ENCODE results near the gene CCDC70. TPM values are rescaled to one million over a fixed set of nuclear protein-coding genes. Genes with fewer than 3 reads are reported as not detected.

Gene CCDC70
- total and polyA plus RNA-seq, 9 donors = not detected

DNA sequence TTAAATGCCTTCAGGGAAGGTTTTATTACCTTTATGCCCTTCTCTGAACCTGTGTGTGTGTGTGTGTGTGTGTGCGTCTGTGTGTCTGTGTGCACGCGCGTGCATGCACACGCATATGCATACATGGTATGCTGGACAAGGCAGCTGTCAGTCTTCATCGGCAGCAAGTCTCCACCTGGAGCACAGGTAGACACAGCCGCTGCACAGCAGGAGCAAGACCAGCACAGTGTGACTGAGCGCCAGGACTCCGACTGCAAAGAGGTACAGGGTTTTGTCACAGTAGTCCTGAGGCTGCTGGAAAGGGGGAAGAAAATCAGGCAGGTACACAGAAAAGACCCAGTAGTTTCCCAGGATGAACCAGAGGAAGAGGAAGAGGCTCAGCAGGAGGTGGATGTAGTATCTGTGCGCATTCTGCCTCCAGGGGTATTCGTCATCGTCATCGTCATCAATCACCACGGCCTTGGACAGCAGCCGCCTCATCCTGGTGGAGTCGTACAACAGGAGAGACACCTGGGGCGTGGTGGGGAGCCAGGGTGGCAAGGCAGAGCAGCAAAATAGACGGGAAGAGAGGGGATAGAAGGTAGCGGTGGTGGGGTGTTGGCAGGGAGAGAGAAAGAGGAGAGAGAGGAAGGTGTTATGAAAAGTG lies 45.0 kb upstream of the CCDC70 start:
- no peaks in the 10 kb centered on the region for H3K36me3 ChIP-seq
- no peak for DNase-seq
- intact Hi-C loops (cut with DNase I) = loop anchor here in 2 of 4 donors (10.0 kb wide), 1 partner anchor 308 kb away; the partner anchor contains the start of gene NEK5 (in 2 of the 2)
- H3K27ac ChIP-seq = no peak overlapping the region
- no peaks in the 10 kb centered on the region for H3K9me3 ChIP-seq
- no peak overlapping the region for H3K4me3 ChIP-seq
- no peaks in the 10 kb centered on the region for H3K27me3 ChIP-seq
- 79 to 84% (median 80%) methylated on average over 19 of the region's 19 CpGs for WGBS, 3 donors
- no peaks in the 10 kb centered on the region for H3K4me1 ChIP-seq (ENCODE audit: insufficient read depth)
- TF ChIP-seq EP300 (IDR thresholded peaks at IDR 0.05) (no peak), POLR2A (IDR thresholded peaks at IDR 0.05) (no peak)
- TF ChIP-seq, protein P1, sequence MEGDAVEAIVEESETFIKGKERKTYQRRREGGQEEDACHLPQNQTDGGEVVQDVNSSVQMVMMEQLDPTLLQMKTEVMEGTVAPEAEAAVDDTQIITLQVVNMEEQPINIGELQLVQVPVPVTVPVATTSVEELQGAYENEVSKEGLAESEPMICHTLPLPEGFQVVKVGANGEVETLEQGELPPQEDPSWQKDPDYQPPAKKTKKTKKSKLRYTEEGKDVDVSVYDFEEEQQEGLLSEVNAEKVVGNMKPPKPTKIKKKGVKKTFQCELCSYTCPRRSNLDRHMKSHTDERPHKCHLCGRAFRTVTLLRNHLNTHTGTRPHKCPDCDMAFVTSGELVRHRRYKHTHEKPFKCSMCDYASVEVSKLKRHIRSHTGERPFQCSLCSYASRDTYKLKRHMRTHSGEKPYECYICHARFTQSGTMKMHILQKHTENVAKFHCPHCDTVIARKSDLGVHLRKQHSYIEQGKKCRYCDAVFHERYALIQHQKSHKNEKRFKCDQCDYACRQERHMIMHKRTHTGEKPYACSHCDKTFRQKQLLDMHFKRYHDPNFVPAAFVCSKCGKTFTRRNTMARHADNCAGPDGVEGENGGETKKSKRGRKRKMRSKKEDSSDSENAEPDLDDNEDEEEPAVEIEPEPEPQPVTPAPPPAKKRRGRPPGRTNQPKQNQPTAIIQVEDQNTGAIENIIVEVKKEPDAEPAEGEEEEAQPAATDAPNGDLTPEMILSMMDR (IDR thresholded peaks at IDR 0.05) = no peak

DNA sequence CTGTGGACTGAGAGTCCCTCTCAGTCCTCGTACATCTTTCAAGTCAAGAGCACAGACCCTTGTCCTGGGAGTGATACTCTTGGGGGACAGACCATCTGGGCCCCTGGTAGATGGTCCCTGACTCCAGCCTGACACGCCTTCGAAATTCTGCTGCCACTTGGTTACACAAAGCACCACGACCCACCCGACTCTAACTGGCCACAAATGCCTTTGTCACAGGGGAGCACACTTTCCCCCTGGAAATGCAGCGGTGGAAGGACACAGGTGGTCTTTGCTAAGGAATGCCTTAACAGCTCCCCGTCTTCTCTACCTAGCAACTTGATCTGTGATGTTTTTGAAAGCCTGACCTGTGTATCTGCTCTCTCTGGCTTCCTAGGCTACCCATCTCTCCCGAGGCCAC lies 44.1 kb upstream of the CCDC70 start:
- no peak overlapping the region for H3K4me3 ChIP-seq
- no peaks in the 10 kb centered on the region for H3K4me1 ChIP-seq (ENCODE audit: insufficient read depth)
- no peak for DNase-seq
- no peaks in the 10 kb centered on the region for H3K27me3 ChIP-seq
- no peaks in the 10 kb centered on the region for H3K36me3 ChIP-seq
- no peaks in the 10 kb centered on the region for H3K9me3 ChIP-seq
- intact Hi-C loops (cut with DNase I) = loop anchor here in 2 of 4 donors (10.0 kb wide), 1 partner anchor 307 kb away; the partner anchor contains the start of gene NEK5 (in 2 of the 2)
- 77 to 90% (median 86%) methylated on average over 8 of the region's 8 CpGs for WGBS, 3 donors
- TF ChIP-seq, protein P1 (IDR thresholded peaks at IDR 0.05) = no peak
- TF ChIP-seq POLR2A (IDR thresholded peaks at IDR 0.05) (no peak), EP300 (IDR thresholded peaks at IDR 0.05) (no peak)
- no peak overlapping the region for H3K27ac ChIP-seq

DNA sequence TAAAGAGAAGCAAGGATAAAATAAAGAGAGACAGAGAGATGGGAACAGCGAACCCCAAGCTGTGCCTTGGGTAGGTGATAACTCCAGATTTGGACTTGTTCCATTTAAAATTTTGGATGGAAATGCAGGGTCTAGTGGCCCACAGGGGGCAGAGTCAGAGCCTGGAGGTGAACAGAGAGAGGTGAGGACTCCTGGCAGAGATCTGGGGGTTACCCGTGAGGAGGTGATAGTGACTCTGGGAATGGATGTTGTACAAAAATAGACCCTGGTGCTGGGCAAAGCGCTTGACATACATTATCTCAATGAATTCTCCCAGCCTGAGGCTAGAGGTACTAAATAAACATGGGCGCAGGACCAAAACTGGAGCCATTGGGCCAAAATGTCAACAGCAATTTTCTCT lies 43.5 kb upstream of the CCDC70 start:
- DNase-seq = no peak
- intact Hi-C loops (cut with DNase I) = loop anchor here in 2 of 4 donors (10.0 kb wide), 1 partner anchor 307 kb away; the partner anchor contains the start of gene NEK5 (in 2 of the 2)
- H3K4me3 ChIP-seq = no peak overlapping the region
- no peaks in the 10 kb centered on the region for H3K4me1 ChIP-seq (ENCODE audit: insufficient read depth)
- no peaks in the 10 kb centered on the region for H3K9me3 ChIP-seq
- no peaks in the 10 kb centered on the region for H3K27me3 ChIP-seq
- 92 to 95% (median 93%) methylated on average over 4 of the region's 4 CpGs for WGBS, 3 donors
- H3K36me3 ChIP-seq = no peaks in the 10 kb centered on the region
- H3K27ac ChIP-seq = no peak overlapping the region
- no peak for TF ChIP-seq POLR2A (IDR thresholded peaks at IDR 0.05)
- TF ChIP-seq EP300 (IDR thresholded peaks at IDR 0.05) = no peak
- TF ChIP-seq, protein P1 (IDR thresholded peaks at IDR 0.05) = no peak

DNA sequence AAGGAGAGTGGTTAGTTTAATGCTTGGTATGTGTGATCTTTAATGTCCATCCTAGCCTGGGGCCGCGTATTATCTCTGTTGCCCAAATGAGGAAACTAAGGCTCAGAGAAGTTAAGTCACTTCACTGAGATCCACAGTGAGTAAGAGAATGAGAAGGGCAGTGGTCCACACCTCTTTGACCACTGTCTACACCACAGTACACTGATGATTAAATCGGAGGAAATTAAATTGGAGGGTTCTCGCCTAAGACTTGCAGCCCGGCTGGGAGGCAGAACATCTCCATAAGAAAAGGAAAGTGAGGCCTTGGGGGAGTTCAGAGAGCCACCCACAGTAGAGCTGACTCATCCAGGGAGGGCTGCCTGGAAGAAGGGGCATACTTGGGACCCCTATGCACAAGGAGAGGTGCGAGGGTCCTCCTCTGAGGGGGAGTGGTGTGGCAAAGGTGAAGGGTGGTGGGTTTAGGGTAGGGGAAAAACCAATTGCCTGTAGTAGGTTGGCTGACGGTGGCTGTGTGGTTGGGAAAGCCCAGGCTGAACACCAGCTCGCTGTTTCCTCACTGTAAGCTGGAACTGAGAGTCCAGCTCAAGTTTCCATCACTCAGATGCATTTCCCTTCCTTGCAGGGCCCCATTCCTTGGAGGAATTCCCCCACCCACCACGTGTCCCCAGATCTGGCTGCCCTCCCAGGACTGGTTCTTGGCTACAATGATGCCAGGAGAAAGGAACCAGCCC lies 42.8 kb upstream of the CCDC70 start:
- H3K9me3 ChIP-seq = no peaks in the 10 kb centered on the region
- no peaks in the 10 kb centered on the region for H3K4me1 ChIP-seq (ENCODE audit: insufficient read depth)
- H3K4me3 ChIP-seq = no peak overlapping the region
- H3K36me3 ChIP-seq = no peaks in the 10 kb centered on the region
- no peaks in the 10 kb centered on the region for H3K27me3 ChIP-seq
- WGBS, 3 donors = 77 to 81% (median 80%) methylated on average over 9 of the region's 9 CpGs
- TF ChIP-seq EP300 (IDR thresholded peaks at IDR 0.05) (no peak), POLR2A (IDR thresholded peaks at IDR 0.05) (no peak)
- TF ChIP-seq, protein P1 (IDR thresholded peaks at IDR 0.05) = no peak
- intact Hi-C loops (cut with DNase I) = loop anchor here in 2 of 4 donors (10.0 kb wide), 1 partner anchor 306 kb away; the partner anchor contains the start of gene NEK5 (in 2 of the 2)
- H3K27ac ChIP-seq = no peak overlapping the region
- DNase-seq = no peak
